ENCODE measurements around the gene IRS1. TPM values are rescaled to one million over a fixed set of nuclear protein-coding genes. Genes with fewer than 3 reads are reported as not detected.
A peak's percentile ranks its signal among the peaks of the same experiment; 100 is the strongest.

The IRS1 gene
- total RNA-seq, 4 donors from 2014 or later = 6.2 to 20.9 (median 12.8) TPM

- H3K36me3 ChIP-seq = no peaks in the 10 kb centered on the region
- intact Hi-C loops (cut with DNase I; ENCODE audit: low total_unique reads) (no loop called here), in situ Hi-C loops (cut with MboI; ENCODE audit: low pct_ligation_motif_present in 1 of 4, low pct_unique_long_range_greater_than_20kb in 1 of 4, low sequenced_read_pairs in 3 of 4) (loop anchor here in 1 of 4 donors (25.0 kb wide), 1 partner anchor 126 kb away; no protein-coding TSS in a partner anchor)
- H3K27me3 ChIP-seq = no peaks in the 10 kb centered on the region
- H3K27ac ChIP-seq = peak overlapping the region in 3 of 4 donors; percentile 10 to 95 (median 94)
- H3K4me3 ChIP-seq = no peak overlapping the region
- no peaks in the 10 kb centered on the region for H3K9me3 ChIP-seq
- peaks cover 0 to 61% (median 17%) of the 10 kb centered on the region in 4 donors for H3K4me1 ChIP-seq
- TF ChIP-seq EP300 (IDR thresholded peaks at IDR 0.05; ENCODE audit: low read depth) (no peak), POLR2A (IDR thresholded peaks at IDR 0.05) (no peak), CTCF (IDR thresholded peaks at IDR 0.05) (no peak), POLR2AphosphoS5 (IDR thresholded peaks at IDR 0.05) (no peak)
- DNase-seq = no peak
Observed at GRCh38 chr2:226788064-226788463, 11.6 kb downstream of the IRS1 start.

GRCh38 chr2:226783885-226784284 is 15.7 kb downstream of the IRS1 start:
- in situ Hi-C loops (cut with MboI; ENCODE audit: low pct_ligation_motif_present in 1 of 4, low pct_unique_long_range_greater_than_20kb in 1 of 4, low sequenced_read_pairs in 3 of 4) (loop anchor here in 1 of 4 donors (25.0 kb wide), 1 partner anchor 122 kb away; no protein-coding TSS in a partner anchor), intact Hi-C loops (cut with DNase I; ENCODE audit: low total_unique reads) (no loop called here)
- H3K27ac ChIP-seq = no peak overlapping the region
- H3K4me3 ChIP-seq = no peak overlapping the region
- no peaks in the 10 kb centered on the region for H3K9me3 ChIP-seq
- no peaks in the 10 kb centered on the region for H3K27me3 ChIP-seq
- no peak for DNase-seq
- H3K36me3 ChIP-seq = no peaks in the 10 kb centered on the region
- H3K4me1 ChIP-seq = peaks cover 0 to 35% (median 3%) of the 10 kb centered on the region in 4 donors
- WGBS, 2 donors (ENCODE audit: low coverage in 1 of 2) = 91% methylated on average over 2 of the region's 2 CpGs; no CpG with 5 or more reads in 1 of the 2 donors
- TF ChIP-seq POLR2A (IDR thresholded peaks at IDR 0.05) (no peak), CTCF (IDR thresholded peaks at IDR 0.05) (no peak), POLR2AphosphoS5 (IDR thresholded peaks at IDR 0.05) (no peak), EP300 (IDR thresholded peaks at IDR 0.05; ENCODE audit: low read depth) (no peak)

GRCh38 chr2:226782092-226782713 is 17.4 kb downstream of the IRS1 start:
- Histone ChIP-seq H3K4me3 (no peak overlapping the region), H3K36me3 (no peaks in the 10 kb centered on the region), H3K9me3 (no peaks in the 10 kb centered on the region), H3K4me1 (peaks cover 0 to 19% (median 3%) of the 10 kb centered on the region in 4 donors), H3K27me3 (no peaks in the 10 kb centered on the region), H3K27ac (peak overlapping the region; percentile 61 to 76 (median 67))
- in situ Hi-C loops (cut with MboI; ENCODE audit: low pct_ligation_motif_present in 1 of 4, low pct_unique_long_range_greater_than_20kb in 1 of 4, low sequenced_read_pairs in 3 of 4) = loop anchor here in 1 of 4 donors (25.0 kb wide), 1 partner anchor 120 kb away; no protein-coding TSS in a partner anchor
- intact Hi-C loops (cut with DNase I; ENCODE audit: low total_unique reads) = no loop called here
- WGBS, 2 donors (ENCODE audit: low coverage in 1 of 2) = 31 to 56% methylated on average over 3 to 5 of the region's 5 CpGs
- TF ChIP-seq CTCF (IDR thresholded peaks at IDR 0.05) (no peak), POLR2A (IDR thresholded peaks at IDR 0.05) (no peak), EP300 (IDR thresholded peaks at IDR 0.05; ENCODE audit: low read depth) (no peak), POLR2AphosphoS5 (IDR thresholded peaks at IDR 0.05) (no peak)
- DNase-seq = no peak

GRCh38 chr2:226780431-226780830 is 19.2 kb downstream of the IRS1 start:
- WGBS, 2 donors (ENCODE audit: low coverage in 1 of 2) = 92 to 93% methylated on average over 1 of the region's 1 CpG
- in situ Hi-C loops (cut with MboI; ENCODE audit: low pct_ligation_motif_present in 1 of 4, low pct_unique_long_range_greater_than_20kb in 1 of 4, low sequenced_read_pairs in 3 of 4) = loop anchor here in 1 of 4 donors (25.0 kb wide), 1 partner anchor 118 kb away; no protein-coding TSS in a partner anchor
- no peak overlapping the region for H3K27ac ChIP-seq

More at GRCh38 chr2:226780431-226780830, 19.2 kb downstream of the IRS1 start:
- no peak for TF ChIP-seq EP300 (IDR thresholded peaks at IDR 0.05; ENCODE audit: low read depth)
- no peak for TF ChIP-seq CTCF (IDR thresholded peaks at IDR 0.05)
- no peak for TF ChIP-seq POLR2AphosphoS5 (IDR thresholded peaks at IDR 0.05)
- TF ChIP-seq POLR2A (IDR thresholded peaks at IDR 0.05) = no peak
- peaks cover 0 to 8% (median 3%) of the 10 kb centered on the region in 4 donors for H3K4me1 ChIP-seq
- DNase-seq = no peak
- H3K9me3 ChIP-seq = peaks cover 0 to under 1% of the 10 kb centered on the region in 2 donors
- intact Hi-C loops (cut with DNase I; ENCODE audit: low total_unique reads) = no loop called here
- no peaks in the 10 kb centered on the region for H3K36me3 ChIP-seq
- no peak overlapping the region for H3K4me3 ChIP-seq
- no peaks in the 10 kb centered on the region for H3K27me3 ChIP-seq
